K562 (cell line): ENCODE data around the gene AFF2. TPM values are rescaled to one million over a fixed set of nuclear protein-coding genes. Genes with fewer than 3 reads are reported as not detected.

Experiments
- ATAC-seq: fragments of 200-7000 bp; cut with Tn5 transposase; 3 replicates; pipeline ENCODE4 v1.9.1; 2020; ENCODE audit warnings: moderate library complexity
- BruUV-seq: library from RNA; stranded (reverse); fragments of 400-500 nt; replicated peaks from 2 replicates; lab custom pipeline; 2021; lab: Mats Ljungman, UMichigan
- CTCF ChIA-PET: fragments of 300-600 bp; formaldehyde crosslinking; extraction: SDS; loops from one replicate; lab custom pipeline; 2021; ENCODE audit warnings: low intra/inter-chr PET ratio; lab: Yijun Ruan, JAX
- POLR2A ChIA-PET: fragments of 300-600, 350-650 bp; sonication (Branson Sonifier 250); formaldehyde crosslinking; extraction: SDS; loops from one replicate; lab custom pipeline; 2021; ENCODE audit warnings: antibody characterized with exemption, inconsistent platforms; lab: Yijun Ruan, JAX
- DNase-seq, 4 experiments: peaks; one replicate each; pipeline versions ENCODE4 v3.0.0 to v3.0.0-alpha.2; 2011 to 2018; ENCODE audit warnings: low spot score in 3 of 4, mixed read lengths in 3 of 4; ENCODE audit errors: extremely low read depth in 1 of 4
- FAIRE-seq: peaks from 2 replicates; lab custom pipeline; 2011; peaks lifted over from hg19 to GRCh38; lab: Jason Lieb, UNC
- H2AFZ ChIP-seq: 2 replicates; pipeline ENCODE4 v1.6.0; 2011; ENCODE audit warnings: low read depth, low read length, control low read depth, inconsistent platforms
- H3K27ac ChIP-seq: fragments of 200-600 bp; 3 replicates; pipeline ENCODE4 v1.8.0; 2011; ENCODE audit warnings: low read depth, mild to moderate bottlenecking, control low read depth, inconsistent platforms, low read length, moderate library complexity, mixed read lengths; ENCODE audit errors: extremely low read depth
- H3K27me3 ChIP-seq, 2 experiments: fragments of 300-600 bp in 1 of 2; 2 replicates in 1 of 2; 3 replicates in 1 of 2; pipeline versions ENCODE4 v1.6.0 to v1.8.0; 2011; ENCODE audit warnings: inconsistent platforms in 2 of 2, low read length in 2 of 2, mild to moderate bottlenecking in 1 of 2, mixed read lengths in 1 of 2, moderate library complexity in 1 of 2; ENCODE audit not compliant: control insufficient read depth in 2 of 2, insufficient read depth in 2 of 2
- H3K36me3 ChIP-seq: fragments of 300-600 bp; 3 replicates; pipeline ENCODE4 v1.8.0; 2011; ENCODE audit warnings: mild to moderate bottlenecking, low read length, inconsistent platforms; ENCODE audit not compliant: control insufficient read depth, insufficient read depth
- H3K4me1 ChIP-seq, 2 experiments: fragments of 200-600 bp in 1 of 2; replicated peaks in 1 of 2; 2 replicates in 1 of 2; 3 replicates in 1 of 2; pipeline versions ENCODE4 v1.5.1 to v1.8.0; 2011; ENCODE audit warnings: inconsistent platforms in 2 of 2, low read length in 2 of 2, mild to moderate bottlenecking in 1 of 2, mixed read lengths in 1 of 2, moderate library complexity in 1 of 2; ENCODE audit not compliant: control insufficient read depth in 2 of 2, insufficient read depth in 2 of 2
- H3K4me2 ChIP-seq: 2 replicates; pipeline ENCODE4 v1.6.1; 2011; ENCODE audit warnings: low read length, control low read depth, inconsistent platforms, mixed read lengths; ENCODE audit not compliant: insufficient read depth
- H3K4me3 ChIP-seq: fragments of 200-600 bp; sonication (generic), shearing (Covaris generic); 2 replicates; pipeline ENCODE4 v1.5.1; 2016; ENCODE audit warnings: control low read depth, inconsistent platforms
- H3K79me2 ChIP-seq: fragments of 200-600 bp; 3 replicates; pipeline ENCODE4 v1.8.0; 2011; ENCODE audit warnings: low read length, inconsistent platforms; ENCODE audit not compliant: control insufficient read depth, insufficient read depth
- H3K9ac ChIP-seq, 2 experiments: 2 replicates each; pipeline versions ENCODE4 v1.6.0 to v1.6.1; 2011; ENCODE audit warnings: low read depth in 2 of 2, low read length in 2 of 2, control low read depth in 1 of 2, inconsistent platforms in 1 of 2, mild to moderate bottlenecking in 1 of 2, mixed read lengths in 1 of 2; ENCODE audit not compliant: insufficient read depth in 1 of 2
- H3K9me1 ChIP-seq: one replicate; pipeline ENCODE4 v1.6.0; 2011; ENCODE audit warnings: inconsistent platforms, mild to moderate bottlenecking, low read length, moderate library complexity; ENCODE audit not compliant: control insufficient read depth, insufficient read depth
- H3K9me3 ChIP-seq: replicated peaks from 2 replicates; pipeline ENCODE4 v1.5.1; 2011; ENCODE audit warnings: low read depth, low read length, inconsistent platforms; ENCODE audit not compliant: control insufficient read depth, insufficient read depth
- H4K20me1 ChIP-seq: replicated peaks from 2 replicates; pipeline ENCODE4 v1.6.1; 2011; ENCODE audit warnings: low read length, inconsistent platforms, mixed read lengths; ENCODE audit not compliant: control insufficient read depth, insufficient read depth
- C11orf30 ChIP-seq: fragments of 450-650 bp; IDR thresholded peaks from 2 replicates; pipeline ENCODE4 v1.6.1; 2016; ENCODE audit warnings: low read depth, mild to moderate bottlenecking
- CC2D1A ChIP-seq: fragments of 450-650 bp; IDR thresholded peaks from 2 replicates; pipeline ENCODE4 v1.6.1; 2017; ENCODE audit warnings: mild to moderate bottlenecking
- EZH2 ChIP-seq: IDR thresholded peaks from 2 replicates; pipeline ENCODE4 v1.6.1; 2012; ENCODE audit warnings: low read depth, mild to moderate bottlenecking, inconsistent platforms, low read length, borderline replicate concordance
- MAFF ChIP-seq: IDR thresholded peaks from 2 replicates; pipeline ENCODE4 v1.6.1; 2012; ENCODE audit warnings: low read length, improper control_type of control experiment
- MAFG ChIP-seq: fragments of 450-650 bp; conservative IDR thresholded peaks from 2 replicates; pipeline ENCODE4 v1.6.1; 2016; ENCODE audit warnings: missing genetic modification characterization, missing compliant biosample characterization
- MAFK ChIP-seq: IDR thresholded peaks from 2 replicates; pipeline ENCODE4 v1.6.1; 2011; ENCODE audit warnings: low read length, improper control_type of control experiment
- TGIF2 ChIP-seq: sonication (generic); formaldehyde crosslinking; IDR thresholded peaks from 2 replicates; pipeline ENCODE4 v1.8.1; 2022; ENCODE audit warnings: mild to moderate bottlenecking, missing genetic modification reagents, moderate library complexity
- ZBED1 ChIP-seq: IDR thresholded peaks from 2 replicates; pipeline ENCODE4 v1.6.1; 2014
- ZNF316 ChIP-seq: fragments of 450-650 bp; IDR thresholded peaks from 2 replicates; pipeline ENCODE4 v1.6.1; 2016
- ZNF561 ChIP-seq: fragments of 450-650 bp; formaldehyde crosslinking; conservative IDR thresholded peaks from 2 replicates; pipeline ENCODE4 v1.4.0; 2020; ENCODE audit warnings: mild to moderate bottlenecking, moderate library complexity
- ZNF766 ChIP-seq: fragments of 200-800 bp; sonication (Bioruptor generic); conservative IDR thresholded peaks from 2 replicates; pipeline ENCODE4 v1.6.1; 2016; ENCODE audit warnings: missing genetic modification characterization, missing compliant biosample characterization
- WGBS: fragments of 100-300 bp; shearing (Covaris generic); methylation state at CpG from one replicate; pipeline ENCODE4 v1.1.6; 2016; ENCODE audit warnings: low coverage, mixed read lengths; ENCODE audit not compliant: insufficient coverage; ENCODE audit errors: missing lambda C conversion rate; 5-methylcytosine and 5-hydroxymethylcytosine counted together
- in situ Hi-C: fragments of 300-500 bp; cut with MboI; formaldehyde crosslinking; loops from 4 replicates; pipeline ENCODE4 v1.15.0; 2018; ENCODE audit warnings: inconsistent platforms, mixed read lengths
- intact Hi-C: fragments of 100-400 bp; cut with micrococcal nuclease; formaldehyde crosslinking; loops from 2 replicates; pipeline ENCODE4 v1.14.2; 2022
- polyA plus RNA-seq, 8 experiments: library from polyadenylated mRNA; depleted of rRNA in 4 of 8; stranded (reverse) in 5 of 8; unstranded in 3 of 8; fragments of >200 nt; fragmentation: Nextera tagmentation in 2 of 8; fragmentation: Illumina TruSeq in 1 of 8; extraction: Ambion mirVana in 2 of 8; extraction: Trizol in 1 of 8; gene quantifications; 2 replicates each; pipeline versions ENCODE4 v1.2.1 to v1.2.3, GENCODE V29; 2011 to 2014; ENCODE audit warnings: inconsistent platforms in 1 of 8, missing spikeins in 1 of 8
- total RNA-seq, 7 experiments: library from RNA; depleted of rRNA in 6 of 7; stranded (reverse); fragments of >200 nt in 6 of 7; fragmentation: Illumina TruSeq in 2 of 7; extraction: Trizol in 2 of 7; gene quantifications; 2 replicates each; pipeline versions ENCODE4 v1.2.1 to v1.2.3, GENCODE V29; 2011 to 2021; ENCODE audit warnings: low replicate concordance in 1 of 7
- TF ChIP-seq, protein P1 (sequence below): fragments of 250-450 bp; sonication (Bioruptor Pico); IDR thresholded peaks from 2 replicates; pipeline ENCODE4 v1.8.0; 2022; ENCODE audit warnings: inconsistent platforms

The AFF2 gene
- total and polyA plus RNA-seq, 9 of the 15 experiments (the other 6 are each of a cell fraction or from before 2014, with no cell fraction given) = 0.01 to 0.20 (median 0.07) TPM

GRCh38 chrX:148942754-148943153 is 442.3 kb downstream of the AFF2 start (continued):
- TF ChIP-seq, protein P1, sequence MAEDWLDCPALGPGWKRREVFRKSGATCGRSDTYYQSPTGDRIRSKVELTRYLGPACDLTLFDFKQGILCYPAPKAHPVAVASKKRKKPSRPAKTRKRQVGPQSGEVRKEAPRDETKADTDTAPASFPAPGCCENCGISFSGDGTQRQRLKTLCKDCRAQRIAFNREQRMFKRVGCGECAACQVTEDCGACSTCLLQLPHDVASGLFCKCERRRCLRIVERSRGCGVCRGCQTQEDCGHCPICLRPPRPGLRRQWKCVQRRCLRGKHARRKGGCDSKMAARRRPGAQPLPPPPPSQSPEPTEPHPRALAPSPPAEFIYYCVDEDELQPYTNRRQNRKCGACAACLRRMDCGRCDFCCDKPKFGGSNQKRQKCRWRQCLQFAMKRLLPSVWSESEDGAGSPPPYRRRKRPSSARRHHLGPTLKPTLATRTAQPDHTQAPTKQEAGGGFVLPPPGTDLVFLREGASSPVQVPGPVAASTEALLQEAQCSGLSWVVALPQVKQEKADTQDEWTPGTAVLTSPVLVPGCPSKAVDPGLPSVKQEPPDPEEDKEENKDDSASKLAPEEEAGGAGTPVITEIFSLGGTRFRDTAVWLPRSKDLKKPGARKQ (CRISPR knock-in tag) = no peak
- TF ChIP-seq ZNF561 (CRISPR knock-in tag) = no peak
- TF ChIP-seq, all 486 proteins: peak for 0

- H3K4me2 ChIP-seq = no peak overlapping the region
- H3K4me3 ChIP-seq = no peak overlapping the region
- DNase-seq (no peak), ATAC-seq (no peak), FAIRE-seq (no peak)
- POLR2A ChIA-PET = no interaction called here
- intact Hi-C loops (no loop called here), in situ Hi-C loops (no loop called here)
- BruUV-seq = no TSS peak
- CTCF ChIA-PET = no interaction called here
- no peaks in the 10 kb centered on the region for H3K36me3 ChIP-seq
- no peak overlapping the region for H2AFZ ChIP-seq
- no peak overlapping the region for H3K27ac ChIP-seq
- no peaks in the 10 kb centered on the region for H3K9me1 ChIP-seq
- no peaks in the 10 kb centered on the region for H3K4me1 ChIP-seq
- TF ChIP-seq MAFK (peak; percentile 55), TGIF2 (CRISPR knock-in tag) (no peak), CC2D1A (no peak), C11orf30 (peak; percentile 60), ZNF766 (CRISPR knock-in tag) (no peak), ZNF316 (peak; percentile 67), ZBED1 (no peak), MAFF (peak; percentile 66), MAFG (tag) (peak; percentile 62), EZH2 (no peak)
- no peaks in the 10 kb centered on the region for H4K20me1 ChIP-seq
- H3K79me2 ChIP-seq = no peaks in the 10 kb centered on the region
- H3K27me3 ChIP-seq = no peaks in the 10 kb centered on the region
- 0% methylated on average over 3 of the region's 3 CpGs for WGBS
- no peaks in the 10 kb centered on the region for H3K9me3 ChIP-seq
- H3K9ac ChIP-seq = no peak overlapping the region
Observed at GRCh38 chrX:148947399-148947975, 447.1 kb downstream of the AFF2 start.
